K562 treated with DMSO at 1 percent for 12 hours (cell line): Measurements from ENCODE around the gene PTGES2. TPM values are rescaled to one million over a fixed set of nuclear protein-coding genes. Genes with fewer than 3 reads are reported as not detected.

ENCODE experiments used
- total RNA-seq: library from RNA; unstranded; fragments of 300-600 nt; gene quantifications from 2 replicates; pipeline ENCODE4 v1.2.3, GENCODE V29; 2022; ENCODE audit not compliant: insufficient read depth

The PTGES2 gene
- 40.1 and 46.2 TPM in 2 replicates for total RNA-seq

GRCh38 chr9:128127568-128127989, at the start of gene PTGES2:
Gene PTGES2 (minus strand): TSS chr9:128127729. CDS start chr9:128127717, 12 bp downstream.

GRCh38 chr9:128159784-128160602, 32.5 kb upstream of the PTGES2 start, which contains the start of gene BBLN:
Gene BBLN (plus strand): TSS chr9:128160265. CDS start chr9:128160408, 143 bp downstream.

GRCh38 chr9:128149001-128149701, 21.6 kb upstream of the PTGES2 start, which contains the start of gene LCN2:
Gene LCN2 (plus strand): TSS chr9:128149453. CDS start chr9:128149526, 73 bp downstream.

Other genes with a start within 250 kb of the PTGES2 start
- gene ST6GALNAC6, start 228.1 kb downstream of the PTGES2 start, total RNA-seq = 14.6 and 15.2 TPM in 2 replicates
- 32.4 and 36.8 TPM in 2 replicates for gene ST6GALNAC4, start 210.7 kb downstream of the PTGES2 start, total RNA-seq
- gene PIP5KL1, start 197.0 kb downstream of the PTGES2 start, total RNA-seq = 2.6 and 3.0 TPM in 2 replicates
- 60.5 and 61.1 TPM in 2 replicates for gene DPM2, start 189.9 kb downstream of the PTGES2 start, total RNA-seq
- 22.0 and 46.0 TPM in 2 replicates for gene EEIG1, start 146.7 kb downstream of the PTGES2 start, total RNA-seq
- 21.9 and 23.2 TPM in 2 replicates for gene NAIF1, start 60.4 kb downstream of the PTGES2 start, total RNA-seq
- 20.4 and 31.7 TPM in 2 replicates for gene SLC25A25, start 59.5 kb downstream of the PTGES2 start, total RNA-seq
- gene LCN2, start 21.7 kb upstream of the PTGES2 start, total RNA-seq = not detected in 2 replicates
- 353 and 489 TPM in 2 replicates for gene BBLN, start 32.5 kb upstream of the PTGES2 start, total RNA-seq
- gene CIZ1, start 63.8 kb upstream of the PTGES2 start, total RNA-seq = 280 and 443 TPM in 2 replicates
- 15.4 and 46.4 TPM in 2 replicates for gene DNM1, start 75.7 kb upstream of the PTGES2 start, total RNA-seq
- 63.8 and 131 TPM in 2 replicates for gene GOLGA2, start 148.3 kb upstream of the PTGES2 start, total RNA-seq
- gene SWI5, start 148.5 kb upstream of the PTGES2 start, total RNA-seq = 143 and 182 TPM in 2 replicates
- gene TRUB2, start 194.7 kb upstream of the PTGES2 start, total RNA-seq = 32.1 and 33.5 TPM in 2 replicates
- gene COQ4, start 195.1 kb upstream of the PTGES2 start, total RNA-seq = 120 and 127 TPM in 2 replicates
- gene SLC27A4, start 212.8 kb upstream of the PTGES2 start, total RNA-seq = 16.0 and 24.8 TPM in 2 replicates
- gene URM1, start 243.6 kb upstream of the PTGES2 start, total RNA-seq = 44.2 and 44.6 TPM in 2 replicates